ENCODE results near the gene IGFBPL1.
"Not testable (repeated sequence)": the region's sequence is repeated elsewhere in the genome, so short reads cannot be mapped to it uniquely, and the experiment has no call there.

Gene IGFBPL1

GRCh38 chr9:38423973-38424843, at the start of gene IGFBPL1:
Gene IGFBPL1 (minus strand): TSS chr9:38424454. CDS start chr9:38424424, 30 bp downstream.
- DNase-seq: no peak

- not testable (repeated sequence) for DNase-seq
Observed at GRCh38 chr9:38472583-38473249, 48.5 kb upstream of the IGFBPL1 start.

- DNase-seq: no peak
Observed at GRCh38 chr9:38467404-38467803, 43.1 kb upstream of the IGFBPL1 start.

- DNase-seq: no peak
Observed at GRCh38 chr9:38453835-38454234, 29.6 kb upstream of the IGFBPL1 start.

GRCh38 chr9:38451162-38451561, 26.9 kb upstream of the IGFBPL1 start:
- no peak for DNase-seq

GRCh38 chr9:38447703-38448102, 23.4 kb upstream of the IGFBPL1 start:
- DNase-seq: no peak

GRCh38 chr9:38445154-38446043, 21.1 kb upstream of the IGFBPL1 start:
- no peak for DNase-seq

- no peak for DNase-seq
Observed at GRCh38 chr9:38443597-38443996, 19.3 kb upstream of the IGFBPL1 start.

- no peak for DNase-seq
Observed at GRCh38 chr9:38443181-38443580, 18.9 kb upstream of the IGFBPL1 start.

GRCh38 chr9:38442473-38443096, 18.3 kb upstream of the IGFBPL1 start:
- no peak for DNase-seq

- no peak for DNase-seq
Observed at GRCh38 chr9:38441347-38442085, 17.3 kb upstream of the IGFBPL1 start.

- no peak for DNase-seq
Observed at GRCh38 chr9:38440516-38440915, 16.3 kb upstream of the IGFBPL1 start.

- no peak for DNase-seq
Observed at GRCh38 chr9:38439916-38440301, 15.7 kb upstream of the IGFBPL1 start.

GRCh38 chr9:38439291-38439915, 15.1 kb upstream of the IGFBPL1 start:
- no peak for DNase-seq

GRCh38 chr9:38437193-38437823, 13.1 kb upstream of the IGFBPL1 start:
- DNase-seq: no peak

- no peak for DNase-seq
Observed at GRCh38 chr9:38436708-38437107, 12.5 kb upstream of the IGFBPL1 start.

GRCh38 chr9:38435521-38435920, 11.3 kb upstream of the IGFBPL1 start:
- DNase-seq: no peak

GRCh38 chr9:38434853-38435252, 10.6 kb upstream of the IGFBPL1 start:
- DNase-seq: no peak

GRCh38 chr9:38434365-38434764, 10.1 kb upstream of the IGFBPL1 start:
- no peak for DNase-seq

- DNase-seq: no peak
Observed at GRCh38 chr9:38432922-38433510, 8.8 kb upstream of the IGFBPL1 start.

GRCh38 chr9:38431116-38431515, 6.9 kb upstream of the IGFBPL1 start:
- DNase-seq: no peak

All from CD4-positive, alpha-beta T cell treated with Interleukin-17A for 4 hours (primary cell).